Measurements from ENCODE around the gene INPP5A. TPM values are rescaled to one million over a fixed set of nuclear protein-coding genes. Genes with fewer than 3 reads are reported as not detected.

INPP5A gene
- total and polyA plus RNA-seq, 10 of the 15 experiments (the other 5 are each of a cell fraction or from before 2014, with no cell fraction given), result 0.52 to 15.0 (median 6.3) TPM

GRCh38 chr10:132521466-132522102 lies 16.0 kb upstream of the INPP5A start:
- no peak for TF ChIP-seq NR2F1 (conservative IDR thresholded peaks at IDR 0.05)
- no peak for TF ChIP-seq ASH2L (IDR thresholded peaks at IDR 0.05; ENCODE audit: borderline replicate concordance, low read depth)
- TF ChIP-seq HDGF (IDR thresholded peaks at IDR 0.05), result no peak
- no peak for TF ChIP-seq REST (IDR thresholded peaks at IDR 0.05; ENCODE audit: low read depth, low read length)
- no peak for TF ChIP-seq STAT3 (IDR thresholded peaks at IDR 0.05; ENCODE audit: low read depth, low read length)

More at GRCh38 chr10:132521466-132522102, 16.0 kb upstream of the INPP5A start:
- intact Hi-C loops (cut with micrococcal nuclease; ENCODE audit: unreplicated experiment), result no loop called here
- 41% methylated on average over 19 of the region's 19 CpGs for WGBS (ENCODE audit: insufficient coverage, insufficient replicate concordance, low lambda C conversion rate, missing lambda C conversion rate)
- FAIRE-seq (no peak), DNase-seq (ENCODE audit: low read depth, low spot score) (no peak), ATAC-seq (no peak)
- ChIA-PET SMC1A (ENCODE audit: uncharacterized antibody, unreplicated experiment) (interaction anchor here (1.5 kb wide), 1 partner anchor 10 kb away, joined by 5 read pairs; no protein-coding TSS in a partner anchor), CTCF (interaction anchor here (1.0 kb wide), 1 partner anchor 9 kb away, joined by 5 read pairs; no protein-coding TSS in a partner anchor), RAD21 (ENCODE audit: unreplicated experiment) (interaction anchor here (0.9 kb wide), 1 partner anchor 39 kb away, joined by 4 read pairs; no protein-coding TSS in a partner anchor), POLR2A (no interaction called here)
- Histone ChIP-seq H3K4me2 (ENCODE audit: control insufficient read depth, insufficient read depth) (no peak overlapping the region), H3K27me3 (replicated peaks in 1 of 2; ENCODE audit: control insufficient read depth in 2 of 2, insufficient read depth in 2 of 2, low read length in 1 of 2) (peaks cover 0 to 2% of the 10 kb centered on the region in 2 experiments; a peak in 2 of 4 replicates), H3K36me3 (ENCODE audit: control insufficient read depth in 2 of 2, insufficient read depth in 2 of 2, low read length in 1 of 2) (no peaks in the 10 kb centered on the region), H3K4me1 (ENCODE audit: control insufficient read depth, insufficient read depth, low read length) (no peaks in the 10 kb centered on the region), H3K27ac (ENCODE audit: control insufficient read depth, insufficient read depth) (no peak overlapping the region), H2AFZ (ENCODE audit: control insufficient read depth, low read depth, low read length) (no peak overlapping the region), H3K4me3 (no peak overlapping the region), H4K20me1 (ENCODE audit: control insufficient read depth, insufficient read depth) (no peaks in the 10 kb centered on the region), H3K79me2 (ENCODE audit: control insufficient read depth, insufficient read depth, low read length) (no peaks in the 10 kb centered on the region), H3K9ac (ENCODE audit: control insufficient read depth, insufficient read depth, low read length) (no peak overlapping the region), H3K9me3 (replicated peaks; ENCODE audit: control insufficient read depth, insufficient read depth, low read length) (no peaks in the 10 kb centered on the region)
- in situ Hi-C loops (cut with MboI), result no loop called here
- BruUV-seq (replicated peaks), result no TSS peak

Measured in GM12878 (cell line).